Measurements from ENCODE around the gene VTI1A.

DNA sequence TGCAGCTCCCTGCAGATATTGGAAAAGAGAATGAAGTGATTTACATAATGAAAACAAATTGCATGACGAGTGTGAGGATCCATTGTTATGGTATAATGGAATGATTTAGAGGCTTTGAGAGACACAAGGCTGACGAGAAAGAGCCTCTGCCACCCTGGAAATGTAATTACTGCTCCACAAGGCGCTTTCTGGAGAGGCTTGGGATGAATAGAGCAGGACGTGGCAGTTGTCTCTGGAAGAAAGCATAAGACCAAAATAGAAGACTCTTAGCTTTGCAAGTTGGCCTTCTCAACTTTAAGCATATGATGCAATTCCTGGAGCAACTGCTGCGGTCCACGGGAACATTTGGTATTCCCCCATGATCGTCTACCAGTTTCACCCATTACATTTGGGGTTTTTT lies 321.1 kb downstream of the VTI1A start:
- TF ChIP-seq, protein P1, sequence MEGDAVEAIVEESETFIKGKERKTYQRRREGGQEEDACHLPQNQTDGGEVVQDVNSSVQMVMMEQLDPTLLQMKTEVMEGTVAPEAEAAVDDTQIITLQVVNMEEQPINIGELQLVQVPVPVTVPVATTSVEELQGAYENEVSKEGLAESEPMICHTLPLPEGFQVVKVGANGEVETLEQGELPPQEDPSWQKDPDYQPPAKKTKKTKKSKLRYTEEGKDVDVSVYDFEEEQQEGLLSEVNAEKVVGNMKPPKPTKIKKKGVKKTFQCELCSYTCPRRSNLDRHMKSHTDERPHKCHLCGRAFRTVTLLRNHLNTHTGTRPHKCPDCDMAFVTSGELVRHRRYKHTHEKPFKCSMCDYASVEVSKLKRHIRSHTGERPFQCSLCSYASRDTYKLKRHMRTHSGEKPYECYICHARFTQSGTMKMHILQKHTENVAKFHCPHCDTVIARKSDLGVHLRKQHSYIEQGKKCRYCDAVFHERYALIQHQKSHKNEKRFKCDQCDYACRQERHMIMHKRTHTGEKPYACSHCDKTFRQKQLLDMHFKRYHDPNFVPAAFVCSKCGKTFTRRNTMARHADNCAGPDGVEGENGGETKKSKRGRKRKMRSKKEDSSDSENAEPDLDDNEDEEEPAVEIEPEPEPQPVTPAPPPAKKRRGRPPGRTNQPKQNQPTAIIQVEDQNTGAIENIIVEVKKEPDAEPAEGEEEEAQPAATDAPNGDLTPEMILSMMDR (IDR thresholded peaks at IDR 0.05): no peak
- no peak for TF ChIP-seq POLR2AphosphoS5 (IDR thresholded peaks at IDR 0.05)
- no peak for TF ChIP-seq POLR2A (IDR thresholded peaks at IDR 0.05)

Data from breast epithelium (tissue), 3 donors.